Measurements from ENCODE around the gene ICAM3. TPM values are rescaled to one million over a fixed set of nuclear protein-coding genes. Genes with fewer than 3 reads are reported as not detected.

The ICAM3 gene
- total and polyA plus RNA-seq, 5 donors = 7.2 to 20.6 (median 16.9) TPM

- peak overlapping the region; percentile 31 for H3K4me3 ChIP-seq (ENCODE audit: low read length)
- H3K27ac ChIP-seq (ENCODE audit: low read length) = no peak overlapping the region
- H3K27me3 ChIP-seq (ENCODE audit: control insufficient read depth, insufficient read depth) = no peaks in the 10 kb centered on the region
- no peaks in the 10 kb centered on the region for H3K9me3 ChIP-seq (ENCODE audit: control insufficient read depth, low read length)
- 2% methylated on average over 50 of the region's 50 CpGs for WGBS
- intact Hi-C loops (cut with DNase I) = no loop called here
- peak; percentile 55 to 79 (median 74) for DNase-seq
- H3K4me1 ChIP-seq (ENCODE audit: control insufficient read depth, insufficient read depth, low read length) = peaks cover 14% of the 10 kb centered on the region
- ATAC-seq = no peak
These were observed 50.1 kb downstream of the ICAM3 start for GRCh38 chr19:10289167-10289835.

- Histone ChIP-seq H3K9me3 (ENCODE audit: control insufficient read depth, low read length) (no peaks in the 10 kb centered on the region), H3K4me1 (ENCODE audit: control insufficient read depth, insufficient read depth, low read length) (peaks cover 14% of the 10 kb centered on the region), H3K27ac (ENCODE audit: low read length) (no peak overlapping the region), H3K4me3 (ENCODE audit: low read length) (no peak overlapping the region), H3K27me3 (ENCODE audit: control insufficient read depth, insufficient read depth) (no peaks in the 10 kb centered on the region)
- DNase-seq = no peak
- ATAC-seq = no peak
- intact Hi-C loops (cut with DNase I) = no loop called here
- WGBS = 8% methylated on average over 23 of the region's 23 CpGs
These were observed 50.7 kb downstream of the ICAM3 start for GRCh38 chr19:10288662-10289166.

GRCh38 chr19:10286803-10287737, 52.4 kb downstream of the ICAM3 start, which contains the start of gene ICAM4:
ICAM4 (plus strand) TSS chr19:10286955; CDS start chr19:10287013, 58 bp downstream.
- DNase-seq (peak; percentile 91 to 98 (median 97)), ATAC-seq (peak; percentile 84 to 88)
- 3% methylated on average over 59 of the region's 59 CpGs for WGBS
- intact Hi-C loops (cut with DNase I) = no loop called here
- Histone ChIP-seq H3K9me3 (ENCODE audit: control insufficient read depth, low read length) (no peaks in the 10 kb centered on the region), H3K27me3 (ENCODE audit: control insufficient read depth, insufficient read depth) (no peaks in the 10 kb centered on the region), H3K27ac (ENCODE audit: low read length) (peak within 1 kb of the TSS; percentile 25), H3K4me1 (ENCODE audit: control insufficient read depth, insufficient read depth, low read length) (peaks cover 14% of the 10 kb centered on the region), H3K4me3 (ENCODE audit: low read length) (peak within 1 kb of the TSS; percentile 30)

- DNase-seq = no peak
- H3K27me3 ChIP-seq (ENCODE audit: control insufficient read depth, insufficient read depth) = no peaks in the 10 kb centered on the region
- peaks cover 8% of the 10 kb centered on the region for H3K4me1 ChIP-seq (ENCODE audit: control insufficient read depth, insufficient read depth, low read length)
- 90% methylated on average over 4 of the region's 4 CpGs for WGBS
- no peak for ATAC-seq
- no peak overlapping the region for H3K27ac ChIP-seq (ENCODE audit: low read length)
- intact Hi-C loops (cut with DNase I) = no loop called here
- H3K9me3 ChIP-seq (ENCODE audit: control insufficient read depth, low read length) = no peaks in the 10 kb centered on the region
- H3K4me3 ChIP-seq (ENCODE audit: low read length) = no peak overlapping the region
These were observed 54.0 kb downstream of the ICAM3 start for GRCh38 chr19:10285393-10285792.

GRCh38 chr19:10284960-10285278, 54.5 kb downstream of the ICAM3 start:
- Histone ChIP-seq H3K27me3 (ENCODE audit: control insufficient read depth, insufficient read depth) (no peaks in the 10 kb centered on the region), H3K9me3 (ENCODE audit: control insufficient read depth, low read length) (no peaks in the 10 kb centered on the region), H3K4me3 (ENCODE audit: low read length) (no peak overlapping the region), H3K27ac (ENCODE audit: low read length) (no peak overlapping the region), H3K4me1 (ENCODE audit: control insufficient read depth, insufficient read depth, low read length) (peaks cover 5% of the 10 kb centered on the region)
- intact Hi-C loops (cut with DNase I) = no loop called here
- 96% methylated on average over 13 of the region's 13 CpGs for WGBS
- DNase-seq = no peak
- ATAC-seq = no peak

- no peaks in the 10 kb centered on the region for H3K9me3 ChIP-seq (ENCODE audit: control insufficient read depth, low read length)
- H3K4me1 ChIP-seq (ENCODE audit: control insufficient read depth, insufficient read depth, low read length) = peaks cover 5% of the 10 kb centered on the region
- H3K4me3 ChIP-seq (ENCODE audit: low read length) = no peak overlapping the region
- intact Hi-C loops (cut with DNase I) = no loop called here
- H3K27me3 ChIP-seq (ENCODE audit: control insufficient read depth, insufficient read depth) = no peaks in the 10 kb centered on the region
- ATAC-seq (no peak), DNase-seq (no peak)
- H3K27ac ChIP-seq (ENCODE audit: low read length) = no peak overlapping the region
- 91% methylated on average over 34 of the region's 34 CpGs for WGBS
These were observed 55.1 kb downstream of the ICAM3 start for GRCh38 chr19:10284065-10284959.

Other genes with a start within 250 kb of the ICAM3 start
- not detected for gene ANGPTL6, start 236.9 kb downstream of the ICAM3 start, total RNA-seq
- gene ANGPTL6, start 236.9 kb downstream of the ICAM3 start, polyA plus RNA-seq = 0.25 TPM
- 10 to 100 TPM; 16.5 to 29.4 (median 25.7) TPM for gene PPAN, start 233.3 kb downstream of the ICAM3 start, total RNA-seq
- gene PPAN, start 233.3 kb downstream of the ICAM3 start, polyA plus RNA-seq = 25.2 TPM
- 1 to 10 TPM; 4.4 to 6.6 (median 4.9) TPM for gene P2RY11, start 227.9 kb downstream of the ICAM3 start, total RNA-seq
- gene P2RY11, start 227.9 kb downstream of the ICAM3 start, polyA plus RNA-seq = 2.9 TPM
- gene EIF3G, start 219.7 kb downstream of the ICAM3 start, total RNA-seq = 100 to 1,000 TPM; 144 to 183 (median 158) TPM
- gene EIF3G, start 219.7 kb downstream of the ICAM3 start, polyA plus RNA-seq = 127 TPM
- gene DNMT1, start 144.7 kb downstream of the ICAM3 start, total RNA-seq = 10 to 100 TPM; 21.0 to 37.2 (median 30.3) TPM
- 19.3 TPM for gene DNMT1, start 144.7 kb downstream of the ICAM3 start, polyA plus RNA-seq
- gene S1PR2, start 108.3 kb downstream of the ICAM3 start, total RNA-seq = 10 to 100 TPM in 2 of 4 donors, 1 to 10 TPM in 2; 4.7 to 18.8 (median 9.5) TPM
- 3.5 TPM for gene S1PR2, start 108.3 kb downstream of the ICAM3 start, polyA plus RNA-seq
- 10 to 100 TPM; 54.1 to 65.4 (median 60.5) TPM for gene MRPL4, start 87.4 kb downstream of the ICAM3 start, total RNA-seq
- gene MRPL4, start 87.4 kb downstream of the ICAM3 start, polyA plus RNA-seq = 66.6 TPM
- 10 to 100 TPM in 2 of 4 donors, 1 to 10 TPM in 2; 8.4 to 14.5 (median 9.9) TPM for gene ICAM1, start 68.5 kb downstream of the ICAM3 start, total RNA-seq
- gene ICAM1, start 68.5 kb downstream of the ICAM3 start, polyA plus RNA-seq = 9.8 TPM
- gene ICAM4, start 52.7 kb downstream of the ICAM3 start, total RNA-seq = under 1 TPM; 0.36 to 0.74 (median 0.52) TPM
- gene ICAM4, start 52.7 kb downstream of the ICAM3 start, polyA plus RNA-seq = 0.84 TPM
- gene ICAM5, start 49.7 kb downstream of the ICAM3 start, total RNA-seq = 1 to 10 TPM in 3 of 4 donors, under 1 TPM in 1; 0.93 to 1.6 (median 1.2) TPM
- 0.86 TPM for gene ICAM5, start 49.7 kb downstream of the ICAM3 start, polyA plus RNA-seq
- 1 to 10 TPM in 1 of 4 donors, under 1 TPM in 3; 0.80 to 1.3 (median 0.84) TPM for gene ZGLP1, start 29.8 kb downstream of the ICAM3 start, total RNA-seq
- 0.68 TPM for gene ZGLP1, start 29.8 kb downstream of the ICAM3 start, polyA plus RNA-seq
- 10 to 100 TPM; 13.2 to 20.7 (median 16.7) TPM for gene FDX2, start 23.6 kb downstream of the ICAM3 start, total RNA-seq
- 27.7 TPM for gene FDX2, start 23.6 kb downstream of the ICAM3 start, polyA plus RNA-seq
- 10 to 100 TPM; 13.9 to 20.1 (median 15.1) TPM for gene RAVER1, start 6.1 kb downstream of the ICAM3 start, total RNA-seq
- 9.8 TPM for gene RAVER1, start 6.1 kb downstream of the ICAM3 start, polyA plus RNA-seq
- gene TYK2, start 40.9 kb upstream of the ICAM3 start, total RNA-seq = 10 to 100 TPM; 56.3 to 77.0 (median 73.4) TPM
- gene TYK2, start 40.9 kb upstream of the ICAM3 start, polyA plus RNA-seq = 71.6 TPM
- 100 to 1,000 TPM; 131 to 133 (median 132) TPM for gene CDC37, start 63.9 kb upstream of the ICAM3 start, total RNA-seq
- gene CDC37, start 63.9 kb upstream of the ICAM3 start, polyA plus RNA-seq = 228 TPM
- gene PDE4A, start 80.9 kb upstream of the ICAM3 start, total RNA-seq = 10 to 100 TPM in 3 of 4 donors, 1 to 10 TPM in 1; 8.4 to 14.2 (median 11.0) TPM
- gene PDE4A, start 80.9 kb upstream of the ICAM3 start, polyA plus RNA-seq = 5.5 TPM
- gene KEAP1, start 163.7 kb upstream of the ICAM3 start, total RNA-seq = 10 to 100 TPM; 48.0 to 74.6 (median 62.8) TPM
- 51.9 TPM for gene KEAP1, start 163.7 kb upstream of the ICAM3 start, polyA plus RNA-seq
- under 1 TPM in 3 of 4 donors, not detected in 1; 0.15 to 0.31 (median 0.19) TPM for gene S1PR5, start 177.8 kb upstream of the ICAM3 start, total RNA-seq
- 0.16 TPM for gene S1PR5, start 177.8 kb upstream of the ICAM3 start, polyA plus RNA-seq
- gene ATG4D, start 204.3 kb upstream of the ICAM3 start, total RNA-seq = 10 to 100 TPM; 45.1 to 54.0 (median 48.9) TPM
- gene ATG4D, start 204.3 kb upstream of the ICAM3 start, polyA plus RNA-seq = 48.0 TPM
- gene KRI1, start 226.4 kb upstream of the ICAM3 start, total RNA-seq = 10 to 100 TPM; 10.5 to 13.0 (median 12.1) TPM
- gene KRI1, start 226.4 kb upstream of the ICAM3 start, polyA plus RNA-seq = 9.3 TPM
- 1 to 10 TPM; 6.1 to 7.6 (median 7.0) TPM for gene CDKN2D, start 229.4 kb upstream of the ICAM3 start, total RNA-seq
- gene CDKN2D, start 229.4 kb upstream of the ICAM3 start, polyA plus RNA-seq = 9.4 TPM
- gene AP1M2, start 247.7 kb upstream of the ICAM3 start, total RNA-seq = not detected
- 0.09 TPM for gene AP1M2, start 247.7 kb upstream of the ICAM3 start, polyA plus RNA-seq

Measured in right cardiac atrium (tissue), 5 donors.